Cerebellar nuclear complex (tissue), 1 donor: ENCODE results near the gene TENM3.

ENCODE experiments used
- DNase-seq, 2 experiments: peaks; one replicate each; lab custom pipeline; 2025; lab: John Stamatoyannopoulos, UW

TENM3 gene

DNA sequence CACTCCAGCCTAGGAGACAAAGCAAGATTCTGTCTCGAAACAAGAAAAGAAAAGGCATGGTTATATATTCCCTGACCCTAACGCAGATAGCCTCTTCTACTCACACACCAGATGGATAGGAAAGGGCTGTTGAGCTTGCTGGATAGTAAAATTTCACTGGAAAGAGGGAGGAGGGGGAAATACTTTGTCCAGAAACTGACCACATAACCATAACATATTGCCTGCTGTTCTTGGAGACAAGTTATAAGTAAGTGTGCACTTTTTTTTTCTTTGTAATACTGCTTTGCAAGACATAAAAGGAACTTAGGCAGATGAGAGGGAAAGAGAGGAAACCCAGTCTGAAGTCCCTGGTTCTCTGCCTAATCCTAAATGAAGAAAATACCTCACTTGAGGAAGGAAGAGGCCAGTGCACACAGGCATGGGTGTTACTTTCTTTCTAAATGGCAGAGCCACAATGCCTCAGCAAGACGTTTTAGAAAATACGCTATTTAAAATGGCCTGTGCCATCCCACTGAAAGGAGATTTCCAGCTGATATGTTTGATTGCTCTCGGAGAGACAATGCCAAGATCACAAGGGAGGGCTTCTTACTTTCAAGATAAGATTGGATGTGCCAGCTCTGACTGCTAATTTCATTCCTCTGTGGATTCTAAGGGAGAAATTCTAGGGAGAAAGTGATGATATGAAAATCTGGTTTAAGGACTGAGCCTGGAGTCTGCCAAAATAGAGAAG, 533.3 kb downstream of the TENM3 start:
- no peak for DNase-seq

DNA sequence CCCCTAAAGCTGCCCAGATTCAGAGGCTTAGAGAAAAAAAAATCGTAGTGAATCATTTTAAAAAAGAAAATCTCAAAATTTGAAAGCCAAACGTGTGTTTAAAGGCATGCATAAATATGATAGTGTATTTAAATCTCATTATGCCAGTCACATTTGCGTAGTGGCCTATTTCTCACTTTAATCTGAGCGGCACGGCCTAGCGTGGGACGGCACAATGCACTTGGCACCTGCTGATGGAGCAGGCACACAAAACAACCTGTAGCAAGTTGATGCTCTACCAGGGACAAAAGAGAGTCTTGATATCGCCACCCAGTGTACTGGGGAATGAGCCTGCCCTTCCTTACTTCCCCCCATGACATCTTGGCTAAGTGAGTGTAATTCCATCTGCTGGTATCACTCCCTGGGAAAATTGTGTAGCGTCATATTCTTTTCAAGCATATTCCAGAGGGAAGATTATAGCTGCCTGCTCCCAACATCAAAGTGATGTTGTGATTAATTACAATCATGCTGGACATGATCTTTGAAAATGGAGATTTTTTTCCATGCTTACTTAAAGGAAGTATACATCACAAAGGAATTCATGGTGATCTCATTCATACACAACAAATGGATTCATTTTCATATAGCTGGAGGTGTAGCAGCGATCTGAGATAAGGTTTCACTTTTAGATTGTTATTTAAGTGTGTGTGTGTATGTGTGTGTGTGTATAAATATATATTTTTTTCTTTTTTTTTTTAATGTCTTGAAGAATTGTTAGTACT, 535.2 kb downstream of the TENM3 start:
- DNase-seq, result no peak

DNA sequence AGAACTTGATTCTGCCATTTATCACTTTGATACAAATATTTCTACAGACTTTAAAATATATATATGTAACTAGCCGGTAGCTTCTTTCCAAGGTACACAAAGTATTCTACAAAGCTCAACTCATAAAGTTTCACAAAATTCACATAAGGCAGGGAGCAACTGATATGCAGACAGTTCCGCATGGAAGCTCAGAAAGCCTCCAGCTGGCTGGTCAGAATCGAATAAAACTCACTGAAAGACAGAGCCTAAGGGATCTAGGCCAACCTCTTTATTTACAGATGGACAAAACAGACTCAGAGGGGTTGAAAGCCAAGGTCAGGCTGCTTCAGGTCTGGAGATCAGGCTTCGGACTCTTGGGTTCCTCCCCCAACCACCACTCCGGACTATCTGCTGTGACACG, 543.8 kb downstream of the TENM3 start:
- no peak for DNase-seq

DNA sequence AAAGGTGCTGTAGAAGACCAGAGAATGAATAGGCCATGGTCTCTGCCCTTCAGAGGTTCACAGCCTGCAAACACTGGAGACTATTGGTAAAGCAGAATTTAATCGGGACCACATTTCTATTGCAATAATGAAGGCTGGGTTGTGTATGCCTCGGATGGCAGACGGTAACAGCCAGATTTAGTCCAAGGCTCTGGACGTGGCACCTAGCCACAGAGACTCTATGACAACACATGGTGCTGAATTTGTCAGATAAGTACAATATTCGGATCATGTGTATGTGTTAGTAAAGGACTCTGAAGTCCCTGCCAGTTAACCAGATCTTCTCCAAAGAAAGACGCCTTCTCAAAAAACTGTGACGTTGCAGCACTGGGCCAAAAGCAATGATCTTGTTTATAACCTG, 545.0 kb downstream of the TENM3 start:
- no peak for DNase-seq

DNA sequence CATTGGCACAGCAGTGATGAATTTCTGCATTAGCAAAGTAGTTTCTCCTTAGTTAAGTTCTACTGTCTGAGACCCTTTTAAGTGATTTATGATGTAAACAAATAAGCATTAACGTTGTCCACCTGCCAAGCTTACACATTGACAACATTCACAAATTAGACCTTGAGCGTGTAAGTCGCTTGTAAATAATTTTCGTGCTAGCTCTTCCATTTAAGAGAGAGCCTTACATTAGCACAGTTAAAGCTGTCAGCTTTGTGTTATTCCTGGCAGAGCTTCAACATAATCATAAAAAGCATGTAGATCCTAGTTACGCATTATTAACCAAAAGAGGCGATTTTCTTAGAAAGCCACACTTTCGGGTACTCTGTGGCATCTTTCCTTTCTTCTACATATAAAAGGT, 546.3 kb downstream of the TENM3 start:
- no peak for DNase-seq

DNA sequence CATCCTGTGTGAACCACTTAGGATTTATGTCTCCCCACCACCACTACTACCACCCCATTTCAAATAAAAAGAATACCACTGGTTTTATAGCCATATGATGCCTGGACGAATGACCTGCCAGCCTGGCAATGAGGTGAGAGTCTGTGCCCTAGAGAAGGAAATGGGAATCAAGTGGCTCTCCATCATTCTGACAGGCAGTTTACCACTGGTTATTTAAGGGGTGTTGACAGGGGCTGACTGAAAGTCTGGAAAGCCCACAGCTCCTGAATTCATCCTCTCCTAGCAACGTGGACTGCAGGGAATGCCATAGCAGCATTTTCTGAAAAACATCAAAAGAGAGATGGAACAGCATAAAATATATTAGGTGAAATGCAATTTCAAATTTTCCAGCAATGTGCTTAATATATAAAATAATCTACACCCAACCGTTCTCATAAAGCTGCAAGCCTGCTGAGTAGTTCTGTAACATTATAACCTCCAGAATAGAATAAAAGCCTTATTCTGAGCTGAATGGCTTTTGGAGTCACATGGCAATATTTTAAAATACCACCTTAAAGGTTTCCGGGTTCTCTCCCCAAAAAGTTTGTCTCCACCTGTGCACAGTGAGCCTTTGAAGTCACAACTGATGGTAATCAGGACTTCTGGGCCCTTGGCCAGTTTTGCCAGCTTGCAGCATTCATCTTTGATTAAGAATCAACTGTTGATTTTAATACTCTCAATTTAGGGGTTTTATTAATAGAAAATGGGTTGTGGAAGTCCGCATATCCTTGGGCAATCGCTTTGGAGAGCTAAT, 552.4 kb downstream of the TENM3 start:
- DNase-seq, result no peak

DNA sequence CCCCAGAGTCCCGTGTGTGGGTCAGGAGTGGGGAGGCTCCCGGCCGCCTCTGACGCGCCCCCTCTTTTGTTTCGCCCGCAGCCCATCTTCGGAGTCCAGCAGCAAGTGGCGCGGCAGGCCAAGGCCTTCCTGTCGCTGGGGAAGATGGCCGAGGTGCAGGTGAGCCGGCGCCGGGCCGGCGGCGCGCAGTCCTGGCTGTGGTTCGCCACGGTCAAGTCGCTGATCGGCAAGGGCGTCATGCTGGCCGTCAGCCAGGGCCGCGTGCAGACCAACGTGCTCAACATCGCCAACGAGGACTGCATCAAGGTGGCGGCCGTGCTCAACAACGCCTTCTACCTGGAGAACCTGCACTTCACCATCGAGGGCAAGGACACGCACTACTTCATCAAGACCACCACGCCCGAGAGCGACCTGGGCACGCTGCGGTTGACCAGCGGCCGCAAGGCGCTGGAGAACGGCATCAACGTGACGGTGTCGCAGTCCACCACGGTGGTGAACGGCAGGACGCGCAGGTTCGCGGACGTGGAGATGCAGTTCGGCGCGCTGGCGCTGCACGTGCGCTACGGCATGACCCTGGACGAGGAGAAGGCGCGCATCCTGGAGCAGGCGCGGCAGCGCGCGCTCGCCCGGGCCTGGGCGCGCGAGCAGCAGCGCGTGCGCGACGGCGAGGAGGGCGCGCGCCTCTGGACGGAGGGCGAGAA, 556.5 kb downstream of the TENM3 start:
- no peak for DNase-seq

DNA sequence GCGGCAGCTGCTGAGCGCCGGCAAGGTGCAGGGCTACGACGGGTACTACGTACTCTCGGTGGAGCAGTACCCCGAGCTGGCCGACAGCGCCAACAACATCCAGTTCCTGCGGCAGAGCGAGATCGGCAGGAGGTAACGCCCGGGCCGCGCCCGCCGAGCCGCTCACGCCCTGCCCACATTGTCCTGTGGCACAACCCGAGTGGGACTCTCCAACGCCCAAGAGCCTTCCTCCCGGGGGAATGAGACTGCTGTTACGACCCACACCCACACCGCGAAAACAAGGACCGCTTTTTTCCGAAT, 557.0 kb downstream of the TENM3 start:
- DNase-seq, result no peak

DNA sequence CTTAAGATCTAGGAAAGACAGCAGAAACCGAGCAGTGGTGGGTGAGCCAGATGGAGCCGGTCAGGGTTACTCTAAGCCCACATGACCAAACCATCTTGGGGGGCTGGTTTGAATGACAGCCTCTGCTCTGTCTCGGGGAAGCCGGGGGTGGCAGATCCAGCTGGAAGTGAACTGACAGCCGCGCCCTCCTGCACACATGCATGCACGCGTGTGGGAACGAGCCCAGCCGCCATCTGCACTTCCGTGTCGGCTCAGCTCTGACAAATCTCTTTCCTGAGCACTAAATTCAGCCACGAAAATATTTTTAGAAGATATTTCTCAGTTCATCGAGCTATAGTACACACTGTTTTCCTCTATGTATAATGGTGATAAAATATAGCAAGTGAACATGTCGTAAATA, 558.4 kb downstream of the TENM3 start:
- DNase-seq, result no peak

DNA sequence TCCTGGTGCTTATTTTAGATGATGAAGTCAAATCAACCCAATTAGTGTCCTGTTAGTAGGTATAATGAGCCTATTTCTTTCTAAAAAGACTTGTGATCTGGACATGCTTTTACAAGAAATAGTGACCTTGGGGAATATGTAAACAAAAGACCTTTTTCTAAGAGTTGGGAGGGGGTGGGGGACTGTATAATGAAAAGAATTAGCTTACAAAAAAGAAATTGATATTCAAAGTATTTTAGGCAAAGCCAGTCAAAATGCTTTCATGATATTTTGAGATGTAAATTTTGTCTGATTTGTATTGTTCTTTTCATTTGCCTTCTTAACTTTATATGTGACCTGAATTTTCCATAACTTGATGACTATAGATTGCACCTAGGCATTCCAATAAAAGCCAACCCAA, 559.4 kb downstream of the TENM3 start:
- no peak for DNase-seq

DNA sequence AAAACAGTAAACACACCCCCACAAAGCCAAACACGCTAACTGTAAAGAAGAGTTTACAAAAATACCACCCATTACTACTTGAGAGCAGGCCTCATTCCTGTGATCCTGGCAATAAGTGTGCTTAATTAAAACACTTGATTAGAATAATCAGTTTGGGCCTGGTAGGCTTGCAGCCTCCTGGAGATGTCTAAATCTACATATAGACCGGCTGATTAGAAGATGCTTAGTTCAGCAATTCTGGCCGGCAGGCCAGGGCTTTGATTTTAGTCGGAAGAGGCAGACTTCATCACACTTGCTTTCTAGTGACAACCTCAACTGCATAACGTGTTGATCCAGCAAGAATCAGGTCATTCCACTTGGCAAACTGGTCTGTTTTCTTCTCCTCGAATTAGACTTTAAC, 560.0 kb downstream of the TENM3 start:
- no peak for DNase-seq

DNA sequence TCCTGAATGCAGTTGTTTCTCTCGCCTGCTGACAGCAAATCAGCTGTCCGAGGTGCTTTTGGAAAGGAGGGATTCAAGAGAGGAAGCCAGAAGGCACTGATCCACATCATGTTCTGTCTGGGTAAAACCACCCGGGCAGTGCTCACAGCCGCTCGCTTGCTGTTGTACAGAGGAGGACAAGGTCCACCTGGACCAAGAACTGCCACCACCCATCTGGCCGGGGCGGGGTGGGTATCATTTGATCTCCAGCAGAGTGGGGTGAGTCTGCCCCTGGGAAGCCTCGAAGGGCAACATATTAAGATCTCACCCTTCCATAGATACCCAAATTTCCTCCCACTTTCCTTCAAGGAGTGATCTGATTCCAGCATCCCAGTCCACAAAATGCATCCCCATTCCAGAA, 560.9 kb downstream of the TENM3 start:
- DNase-seq, result no peak

DNA sequence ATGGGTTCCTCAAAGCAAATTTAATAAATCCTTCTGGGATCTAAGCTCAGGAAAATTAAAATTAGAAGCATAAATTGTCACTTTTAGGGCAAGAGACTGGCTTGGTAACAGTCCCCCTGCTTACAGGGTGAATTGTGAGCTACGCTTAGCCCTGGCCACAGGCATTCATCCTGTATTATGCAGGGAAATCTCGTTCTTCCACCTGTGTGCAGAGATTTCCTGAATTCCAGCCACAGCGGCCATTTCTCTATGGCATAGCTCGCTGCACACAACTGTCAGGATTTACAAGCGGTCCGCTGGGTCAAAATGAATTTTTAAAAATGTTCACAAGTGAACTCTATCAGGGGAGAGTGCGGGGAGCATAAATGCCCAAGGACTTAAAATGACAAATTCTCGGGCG, 562.1 kb downstream of the TENM3 start:
- DNase-seq, result no peak

DNA sequence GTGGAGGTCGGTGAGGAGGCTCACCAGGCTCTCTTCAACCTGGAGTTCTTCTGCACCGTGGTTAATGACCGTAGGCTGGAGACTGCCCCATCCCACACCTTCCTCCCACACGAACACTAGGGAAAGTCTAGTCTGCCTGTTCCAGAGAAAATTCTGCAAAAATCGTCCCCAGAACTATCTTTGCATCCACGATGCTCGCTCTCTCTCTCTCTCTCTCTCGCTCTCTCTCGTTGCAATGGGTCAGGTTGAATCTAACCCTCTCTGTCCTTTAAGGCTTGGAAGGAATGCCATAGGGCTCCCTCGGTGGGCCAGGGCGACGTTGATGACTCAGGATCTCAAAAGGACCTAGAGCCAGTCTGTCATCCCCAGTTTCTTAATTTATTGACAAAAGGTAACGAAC, 562.5 kb downstream of the TENM3 start:
- no peak for DNase-seq

DNA sequence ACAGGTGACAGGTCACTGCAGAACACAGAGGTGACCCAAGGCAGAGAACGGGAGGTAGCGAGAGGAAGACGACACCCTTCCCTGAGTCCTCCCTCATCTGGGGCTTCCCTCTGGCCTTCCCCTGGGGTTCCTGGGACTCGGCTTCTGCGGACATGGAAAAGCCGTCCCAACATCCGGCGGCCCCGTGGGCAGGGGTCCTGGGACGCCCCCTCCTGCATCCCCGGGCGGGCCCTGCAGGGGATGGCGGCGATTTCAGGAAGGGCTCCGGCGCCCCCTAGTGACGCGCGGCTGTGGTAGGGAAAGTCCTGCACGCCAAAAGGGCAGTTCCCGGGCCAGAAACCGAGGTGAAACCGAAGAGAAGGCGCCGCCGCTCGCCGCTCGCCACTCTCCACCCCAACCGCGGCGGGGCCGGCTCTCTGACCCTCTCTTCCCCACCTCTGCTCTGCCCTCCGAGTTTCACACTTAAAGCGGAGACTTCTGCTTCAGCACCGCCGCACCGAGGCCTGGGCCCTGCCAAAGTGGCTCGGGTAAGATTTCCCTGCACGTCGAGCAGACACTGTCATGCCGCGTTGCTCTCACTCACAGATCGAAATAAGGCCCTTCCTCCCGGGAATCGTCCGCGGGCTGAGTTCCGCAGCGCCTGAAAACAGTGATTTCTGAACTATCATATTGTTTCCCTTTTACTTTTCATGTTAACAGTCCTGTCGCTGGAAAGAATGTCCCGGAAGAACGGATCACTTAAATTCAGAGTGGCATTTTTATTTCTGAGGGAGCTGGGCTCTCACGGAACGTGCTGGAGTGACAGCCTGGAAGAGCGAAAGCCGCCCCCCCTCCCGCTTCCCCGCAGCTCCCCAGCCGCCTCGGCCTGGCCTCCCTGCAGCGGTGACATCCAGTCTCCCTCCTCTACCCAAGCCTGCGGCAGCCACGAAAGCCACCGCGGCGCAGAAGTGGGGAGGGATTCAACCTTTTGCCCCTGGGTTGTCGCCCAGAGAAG, 563.4 kb downstream of the TENM3 start:
- DNase-seq, result peak in 1 of 2 experiments; percentile 27

DNA sequence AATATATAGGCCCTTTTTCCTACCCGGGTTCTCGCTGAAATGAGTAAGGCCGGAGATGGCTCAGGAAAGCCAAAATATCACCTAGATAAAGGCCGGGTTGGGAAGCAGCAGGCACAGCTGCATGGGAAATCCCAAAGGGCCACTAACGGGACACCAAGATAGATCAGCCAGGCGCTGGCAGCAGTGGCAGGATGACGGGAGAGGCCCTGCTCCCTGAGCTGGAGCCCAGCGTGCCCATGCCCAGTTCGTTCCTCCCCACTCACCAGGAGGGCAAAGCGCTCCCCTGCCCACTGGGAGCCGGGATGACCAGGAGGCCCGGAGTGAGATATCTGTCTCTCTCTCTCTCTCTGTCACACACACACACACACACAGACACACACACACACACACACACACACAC, 564.1 kb downstream of the TENM3 start:
- DNase-seq, result no peak

DNA sequence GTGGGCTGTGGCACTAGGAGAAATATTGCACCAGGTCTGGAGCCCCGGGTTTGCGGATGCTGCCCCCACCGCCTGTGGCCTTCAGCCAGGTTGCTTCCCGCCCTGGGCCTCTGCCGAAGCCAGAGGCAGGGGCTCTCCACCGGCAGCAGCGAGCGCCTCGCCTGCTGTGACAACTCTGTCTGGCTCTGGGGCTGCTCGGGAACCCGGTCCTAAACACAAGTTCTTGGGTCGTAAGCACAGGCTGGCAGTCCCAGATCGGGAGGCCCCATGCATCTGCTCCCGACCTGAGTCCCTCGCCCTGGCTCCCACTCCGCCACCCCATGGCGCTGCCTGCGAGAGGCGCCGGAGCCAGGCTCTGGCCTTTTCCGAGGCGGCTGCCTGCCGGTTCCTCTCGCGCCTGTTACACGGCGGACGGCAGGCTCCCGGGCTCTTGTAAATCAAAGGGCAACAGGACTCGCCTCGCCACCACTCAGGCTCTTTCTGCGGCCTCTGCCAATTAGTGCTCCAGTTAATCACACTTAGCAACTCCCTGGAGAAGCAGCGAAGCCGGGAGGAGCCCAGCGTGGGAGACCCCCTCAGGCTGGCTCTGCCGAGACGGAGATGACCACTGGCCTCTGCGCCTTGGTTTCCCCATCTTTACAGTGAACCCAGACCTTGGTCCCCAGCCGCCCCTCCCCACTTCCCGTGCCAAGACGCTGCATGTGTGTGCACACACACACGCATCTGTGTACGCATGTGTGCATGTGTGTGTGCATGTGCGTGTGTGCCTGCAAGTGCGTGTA, 564.8 kb downstream of the TENM3 start:
- no peak for DNase-seq

DNA sequence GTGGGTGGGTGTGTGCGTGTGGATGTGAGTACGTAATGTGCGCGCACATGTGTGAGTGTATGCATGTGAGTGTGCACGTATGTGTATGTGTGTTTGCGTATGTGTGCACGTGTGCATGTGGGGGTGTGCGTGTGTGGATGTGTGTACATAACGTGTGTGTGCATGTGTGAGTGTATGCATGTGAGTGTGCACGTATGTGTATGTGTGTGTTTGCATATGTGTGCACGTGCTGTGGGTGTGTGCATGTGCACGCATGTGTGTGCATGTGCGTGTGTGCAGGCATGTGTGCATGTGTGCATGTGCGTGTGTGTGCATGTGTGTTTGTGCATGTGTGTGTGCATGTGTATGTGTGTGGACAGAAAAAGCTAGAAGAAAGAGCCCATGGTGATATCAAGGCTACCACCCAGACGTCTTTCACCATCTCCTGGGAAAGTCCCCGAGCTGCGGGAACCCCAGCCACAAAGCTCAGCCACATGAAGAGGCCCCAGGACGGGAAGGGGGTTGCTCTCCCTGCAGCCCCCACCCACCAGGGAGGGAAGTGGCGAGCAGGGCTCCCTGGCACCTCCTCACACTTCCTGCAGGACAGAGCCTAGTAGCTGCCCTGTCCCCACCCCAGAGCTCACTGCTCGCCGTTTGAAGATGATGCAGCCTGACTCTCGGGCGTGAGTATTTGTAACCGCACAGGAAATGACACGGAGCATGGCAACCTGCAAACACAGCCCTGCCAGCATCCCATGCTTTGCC, 565.6 kb downstream of the TENM3 start:
- DNase-seq, result no peak

DNA sequence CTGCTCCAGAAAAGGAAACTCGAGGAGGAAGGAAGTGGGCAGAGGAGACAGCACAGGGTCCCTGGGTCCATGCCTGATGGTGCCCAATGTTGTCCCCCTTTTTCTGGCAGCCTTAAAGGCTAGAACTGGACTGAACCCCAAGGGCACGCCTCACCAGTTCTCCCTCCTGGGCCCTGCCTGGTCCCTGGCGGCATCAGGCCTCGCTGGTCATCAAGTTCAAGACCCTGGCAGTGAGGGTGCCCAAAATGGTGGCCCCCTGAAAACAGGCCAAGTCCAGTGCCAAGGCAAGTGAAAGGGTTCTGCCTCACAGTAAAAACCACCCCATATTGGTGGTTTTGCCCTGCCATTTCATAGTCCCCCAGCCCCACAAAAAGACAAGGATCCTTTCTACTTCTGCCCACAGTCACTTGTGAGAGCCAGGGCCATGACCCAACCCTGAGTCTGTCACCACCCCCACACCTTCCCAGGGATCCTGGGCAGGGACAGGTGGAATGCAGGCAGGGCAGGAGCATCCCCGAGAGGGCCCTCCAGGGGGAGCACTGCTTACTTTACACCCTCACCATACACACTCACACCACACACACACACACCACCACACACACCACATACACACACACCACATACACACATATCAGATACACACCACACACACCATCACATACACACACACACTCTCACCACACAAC, 566.4 kb downstream of the TENM3 start:
- DNase-seq, result no peak
